Measurements from ENCODE around the gene EME2.
"Not testable (repeated sequence)": the region's sequence is repeated elsewhere in the genome, so short reads cannot be mapped to it uniquely, and the experiment has no call there.

The EME2 gene

DNA sequence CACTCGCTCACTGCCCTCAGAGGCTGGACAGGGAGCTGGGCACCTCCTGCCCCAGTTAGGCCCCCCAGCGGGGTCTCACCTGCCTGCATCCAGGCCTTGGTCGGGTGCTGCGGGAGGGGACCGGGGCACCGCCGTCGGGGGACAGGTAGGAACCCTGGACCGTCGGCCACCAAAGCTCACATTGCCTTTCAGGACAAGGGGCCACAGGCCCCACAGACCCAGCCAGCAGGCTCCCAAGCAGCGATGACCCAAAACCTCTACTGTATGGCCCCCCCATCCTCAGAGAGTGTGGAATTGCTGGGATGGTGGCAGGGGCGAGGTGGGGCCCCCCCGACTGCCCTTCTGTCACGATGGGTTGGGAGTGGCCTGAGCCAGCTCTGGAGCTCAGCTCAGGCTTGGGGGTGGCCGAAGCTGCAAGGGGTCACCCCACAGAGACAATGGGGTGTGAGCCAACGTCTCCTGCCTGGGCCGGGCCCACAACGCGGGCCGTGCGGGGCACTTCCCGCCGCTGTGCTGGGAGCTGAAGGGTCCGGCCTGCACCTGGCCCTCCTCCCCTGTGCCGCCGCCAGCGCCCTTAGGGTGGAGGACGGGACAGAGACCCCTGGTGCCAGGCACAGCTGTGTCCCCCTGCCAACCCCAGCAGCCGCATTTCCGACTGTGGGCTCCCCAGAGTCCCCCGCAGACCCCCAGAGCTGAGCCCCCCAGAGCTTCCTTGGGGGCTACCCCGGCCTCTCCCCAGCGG, 20.4 kb downstream of the EME2 start:
- DNase-seq: no peak

DNA sequence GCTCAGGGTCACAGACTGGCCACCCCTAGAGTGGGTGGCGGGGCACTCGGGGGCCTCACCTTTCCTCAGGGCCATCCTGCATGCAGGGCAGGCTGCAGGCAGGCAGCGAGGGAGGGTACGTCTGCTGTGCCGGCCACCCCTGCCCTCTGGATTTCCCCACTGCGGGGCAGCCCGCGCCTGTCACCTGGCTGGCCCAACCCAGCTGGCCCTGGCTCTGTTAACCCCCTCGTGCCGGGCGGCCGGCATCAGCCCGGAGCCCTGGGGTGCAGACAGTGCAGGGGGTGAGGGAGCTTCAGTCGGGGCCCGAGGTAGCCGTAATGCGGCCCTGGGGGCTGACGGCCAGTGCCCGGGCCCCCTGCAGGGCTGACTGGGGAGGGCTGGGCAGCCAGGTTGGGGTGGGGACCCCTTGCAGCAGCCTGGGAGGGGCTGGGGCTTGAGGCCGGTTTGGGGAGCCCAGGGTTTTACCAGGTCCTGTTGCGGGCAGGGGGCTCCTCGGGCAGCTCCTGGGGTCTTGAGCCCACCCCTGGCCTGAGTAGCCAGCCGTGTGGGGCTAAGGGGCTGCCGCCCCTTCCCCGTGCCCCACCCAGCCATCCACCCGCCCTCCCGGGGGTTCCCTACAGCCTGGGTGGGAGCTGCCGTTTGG, 21.1 kb downstream of the EME2 start, which contains the start of gene IGFALS:
IGFALS (minus strand) TSS at position 128 of the 643 bp plus-strand sequence; CDS start at position 75, 53 bp downstream.
- no peak for DNase-seq

DNA sequence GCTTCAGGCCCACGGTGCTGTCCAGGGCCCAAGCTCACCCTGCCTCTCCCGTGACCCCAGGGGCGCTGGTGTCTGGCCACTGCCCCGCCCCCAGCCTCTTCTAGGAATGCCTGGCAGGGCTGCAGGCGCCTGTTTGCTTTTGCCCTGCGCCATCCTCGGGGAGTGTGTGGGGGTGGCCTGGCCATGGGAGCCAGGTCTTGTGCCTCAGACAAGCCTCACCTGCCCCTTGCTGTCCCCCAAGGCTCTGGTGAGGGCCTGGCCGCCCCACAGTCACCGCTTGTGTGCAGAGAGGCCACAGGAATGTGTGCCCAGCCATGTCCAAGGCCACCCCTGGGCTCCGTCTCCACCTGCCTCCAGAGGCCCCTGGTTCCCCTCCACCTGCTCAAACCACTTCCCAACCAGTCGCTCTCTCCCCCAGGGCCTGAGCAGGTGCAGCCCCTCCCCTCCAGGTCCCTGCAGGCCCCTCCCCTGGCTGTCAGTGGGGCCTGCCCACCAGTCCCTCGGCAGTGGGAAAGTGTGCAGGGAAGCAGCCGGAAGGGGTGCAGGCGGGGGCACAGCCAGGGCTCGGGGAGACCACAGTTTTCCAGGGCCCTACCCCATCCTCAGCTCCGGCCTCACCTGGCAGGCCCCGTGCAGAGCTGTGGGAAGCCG, 21.7 kb downstream of the EME2 start:
- no peak for DNase-seq

DNA sequence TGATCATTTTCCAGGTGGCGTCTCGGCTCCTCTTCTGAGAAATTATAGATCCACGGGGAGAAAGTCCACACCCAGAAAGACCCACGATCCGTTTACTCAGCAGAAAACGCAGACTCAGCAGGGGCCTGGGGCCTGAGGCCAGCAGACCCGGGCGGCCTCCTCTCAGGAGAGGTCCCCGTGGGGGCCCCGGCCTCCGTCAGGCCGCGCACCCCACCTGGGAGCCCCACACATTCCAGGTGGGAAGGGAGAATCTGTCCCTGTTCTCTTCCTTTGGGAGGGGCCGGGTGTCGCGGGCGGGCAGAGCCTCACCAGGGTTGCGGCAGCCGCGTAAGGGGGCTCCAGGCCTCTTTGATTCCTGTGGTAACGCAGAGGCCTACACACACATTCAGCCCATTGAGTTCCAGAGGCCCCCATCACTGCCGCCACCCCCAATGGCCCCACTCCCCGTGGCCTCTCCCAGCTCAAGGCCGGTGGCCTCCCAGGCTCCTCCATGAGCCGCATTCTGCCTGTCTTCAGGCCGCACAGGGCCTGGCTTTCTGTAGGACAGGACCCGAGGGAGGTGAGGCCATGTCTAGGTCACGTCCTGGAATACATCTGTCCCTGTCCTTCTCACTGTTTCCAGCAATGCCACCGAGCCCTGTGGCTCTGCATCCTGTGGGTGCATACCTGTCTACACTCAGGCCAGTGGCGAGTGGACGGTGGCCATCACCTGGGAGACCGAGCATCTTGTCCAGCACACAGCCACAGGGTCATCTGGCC, 22.5 kb downstream of the EME2 start:
- no peak for DNase-seq

DNA sequence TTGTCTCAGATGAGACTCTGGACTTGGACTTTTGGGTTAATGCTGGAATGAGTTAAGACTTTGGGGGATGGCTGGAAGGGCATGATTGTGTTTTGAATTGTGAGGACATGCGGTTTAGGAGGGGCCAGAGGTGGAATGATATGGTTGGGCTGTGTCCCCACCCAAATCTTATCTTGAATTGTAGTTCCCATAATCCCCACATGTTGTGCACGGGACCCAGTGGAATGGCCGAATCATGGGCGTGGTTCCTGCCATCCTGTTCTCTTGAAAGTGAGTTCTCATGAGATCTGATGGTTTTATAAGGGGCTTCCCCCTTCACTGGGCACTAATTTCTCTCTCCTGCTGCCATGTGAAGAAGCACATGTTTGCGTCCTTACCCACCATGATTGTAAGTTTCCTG, 26.7 kb downstream of the EME2 start:
- not testable (repeated sequence) for DNase-seq

DNA sequence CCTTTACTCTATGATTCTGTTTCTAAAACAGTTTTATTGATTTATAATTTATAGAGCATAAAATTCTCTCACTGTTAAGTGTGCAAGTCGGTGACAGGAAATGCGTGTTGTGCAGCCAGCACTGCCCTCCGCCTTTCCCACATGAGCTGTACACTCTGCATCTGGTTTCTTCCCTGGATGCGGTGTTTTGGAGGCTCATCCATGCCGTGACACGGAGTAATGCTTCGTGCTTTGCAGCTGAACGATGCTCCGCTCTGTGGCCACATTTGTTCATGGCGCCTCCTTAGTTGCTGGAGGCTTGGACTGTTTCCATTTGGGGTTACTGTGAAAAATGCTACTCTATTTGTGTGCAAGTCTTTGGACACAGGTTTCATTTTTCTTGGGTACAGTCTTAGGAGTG, 28.1 kb downstream of the EME2 start:
- no peak for DNase-seq

DNA sequence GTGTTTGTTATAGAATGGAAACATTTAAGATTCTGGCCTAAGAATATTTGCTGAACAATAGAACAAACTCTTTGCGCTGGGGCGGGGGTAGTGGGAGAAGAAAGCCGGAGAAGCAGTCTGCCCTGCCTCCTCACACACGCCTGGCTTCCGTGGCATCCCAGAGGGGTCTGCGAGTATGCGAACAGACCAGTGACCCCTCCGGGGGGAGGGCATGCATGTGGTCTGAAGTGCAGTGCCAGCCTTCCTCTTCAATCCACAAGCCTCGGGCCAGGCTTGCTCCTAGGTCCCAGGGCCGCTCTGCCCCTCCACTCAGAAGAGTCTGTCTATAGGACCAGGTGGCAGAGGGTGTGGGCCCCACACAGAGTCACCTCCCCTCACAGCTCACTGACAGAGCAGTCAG, 35.0 kb downstream of the EME2 start:
- no peak for DNase-seq

DNA sequence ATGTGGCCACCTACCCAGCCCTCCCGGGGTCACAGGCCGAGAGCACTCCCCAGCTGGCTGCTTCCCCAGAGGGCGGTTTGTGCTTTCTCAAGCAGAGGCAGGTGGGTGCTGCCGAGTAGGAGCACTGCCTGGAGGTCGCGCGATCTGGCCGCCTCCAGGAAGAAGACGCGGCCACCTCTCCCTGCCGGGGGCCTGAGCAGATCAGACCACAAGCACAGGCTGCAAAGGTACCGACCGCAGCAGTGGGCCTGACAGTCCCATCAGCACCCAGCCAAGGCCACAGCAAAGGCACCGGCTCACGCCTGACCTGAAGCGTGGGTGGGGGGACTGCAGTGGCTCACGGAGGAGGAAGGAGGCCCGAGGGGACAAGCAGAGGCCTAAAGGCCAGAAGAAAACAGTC, 36.1 kb downstream of the EME2 start:
- DNase-seq: no peak

DNA sequence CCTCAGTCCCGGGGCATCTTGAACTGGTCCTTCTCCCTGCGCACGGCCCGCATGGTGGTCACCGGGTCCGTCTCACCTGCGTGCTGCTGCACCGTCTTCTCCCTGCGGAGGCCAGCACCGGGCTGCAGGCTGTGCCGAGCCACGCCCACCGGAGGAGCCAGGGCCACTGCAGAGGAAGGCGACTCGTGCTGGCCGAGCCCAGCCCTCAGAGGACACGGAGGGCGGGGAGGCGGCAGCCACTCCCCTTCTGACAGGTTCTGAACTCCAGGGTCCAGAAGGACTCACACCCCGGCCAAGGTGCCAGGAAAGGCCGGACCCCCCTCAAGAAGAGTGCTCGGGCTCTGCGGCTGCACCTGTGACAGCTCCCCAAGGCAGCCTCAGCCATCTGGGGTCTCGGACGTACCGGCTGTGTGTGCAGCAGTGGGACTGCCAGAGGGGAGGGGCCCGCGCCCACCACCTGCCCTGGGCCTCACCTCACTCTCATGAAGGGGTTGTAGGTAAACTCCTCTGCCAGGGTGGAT, 36.7 kb downstream of the EME2 start:
- DNase-seq: no peak

DNA sequence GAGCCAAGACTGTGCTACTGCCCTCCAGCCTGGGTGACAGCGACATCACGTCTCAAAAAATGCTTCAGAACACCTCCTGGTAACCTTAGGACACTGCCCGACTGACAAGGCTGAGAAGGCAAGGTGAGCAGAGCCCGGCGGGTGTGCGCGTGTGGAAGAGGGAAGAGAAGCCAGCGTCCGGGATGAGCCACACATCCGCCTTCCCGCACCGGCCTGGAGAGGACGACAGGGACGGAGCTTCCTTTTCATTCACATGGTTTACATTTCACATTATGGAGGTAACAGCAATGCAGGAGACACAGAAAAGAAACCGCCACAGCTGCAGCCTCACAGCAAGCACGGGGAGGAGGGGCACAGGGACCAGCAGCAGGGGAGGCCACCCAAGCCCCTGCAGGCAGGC, 37.5 kb downstream of the EME2 start:
- DNase-seq: no peak

DNA sequence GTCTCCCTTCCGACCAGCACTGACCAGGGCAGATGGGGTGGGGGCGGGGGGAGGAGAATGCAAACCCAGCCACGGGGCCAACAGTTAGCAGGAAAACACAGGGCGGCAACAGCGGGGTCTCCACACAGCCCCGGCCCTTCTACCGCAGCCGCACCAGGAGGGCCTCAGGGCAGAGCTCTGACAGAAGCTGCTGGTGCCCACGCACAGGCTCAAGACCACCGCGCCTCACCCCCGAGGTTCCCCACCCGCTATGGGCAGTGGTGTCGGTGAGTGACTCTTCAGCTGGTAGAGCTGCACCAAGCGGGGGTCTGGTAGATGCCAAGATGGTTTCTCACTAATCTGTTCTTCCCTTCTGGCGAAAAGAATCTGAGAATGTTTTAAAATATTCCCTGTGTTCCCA, 37.9 kb downstream of the EME2 start:
- DNase-seq: no peak

DNA sequence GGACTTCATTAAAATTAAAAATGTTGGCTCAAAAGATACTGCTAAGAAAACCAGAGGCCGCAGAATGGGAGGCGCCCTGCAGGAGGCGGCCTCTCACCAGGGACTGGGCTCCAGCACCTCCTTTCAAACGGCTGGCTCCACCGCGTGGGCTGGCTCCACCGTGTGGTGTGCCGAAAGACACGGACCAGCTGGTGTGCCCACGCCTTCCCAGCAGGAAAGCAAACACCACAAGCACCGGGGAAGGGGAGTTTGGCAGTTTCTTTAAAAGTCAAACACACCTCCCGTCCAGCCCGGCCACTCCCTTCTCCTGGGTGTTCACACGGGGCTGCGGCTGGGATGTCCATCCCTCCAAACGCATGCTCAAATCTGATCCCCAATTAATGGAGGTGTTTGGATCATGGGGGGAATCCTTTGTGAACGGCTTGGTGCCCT, 40.1 kb downstream of the EME2 start:
- DNase-seq: peak; percentile 50

DNA sequence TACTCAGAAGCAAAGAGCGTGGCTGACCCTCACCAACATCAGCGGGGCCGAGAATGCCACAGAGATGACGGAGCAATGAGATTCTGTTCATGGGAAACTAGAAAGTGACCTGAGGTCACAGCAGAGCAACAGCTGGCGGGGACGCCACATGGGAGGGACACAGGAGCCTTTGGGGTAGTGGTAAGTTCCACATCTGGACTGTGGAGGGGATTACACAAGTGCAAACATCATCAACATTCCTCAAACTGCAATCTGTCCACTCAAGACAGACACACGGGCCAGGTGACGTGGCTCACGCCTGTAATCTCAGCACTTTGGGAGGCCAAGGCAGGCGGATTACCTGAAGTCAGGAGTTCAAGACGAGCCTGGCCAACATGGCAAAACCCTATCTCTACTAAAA, 42.9 kb downstream of the EME2 start:
- DNase-seq: no peak

DNA sequence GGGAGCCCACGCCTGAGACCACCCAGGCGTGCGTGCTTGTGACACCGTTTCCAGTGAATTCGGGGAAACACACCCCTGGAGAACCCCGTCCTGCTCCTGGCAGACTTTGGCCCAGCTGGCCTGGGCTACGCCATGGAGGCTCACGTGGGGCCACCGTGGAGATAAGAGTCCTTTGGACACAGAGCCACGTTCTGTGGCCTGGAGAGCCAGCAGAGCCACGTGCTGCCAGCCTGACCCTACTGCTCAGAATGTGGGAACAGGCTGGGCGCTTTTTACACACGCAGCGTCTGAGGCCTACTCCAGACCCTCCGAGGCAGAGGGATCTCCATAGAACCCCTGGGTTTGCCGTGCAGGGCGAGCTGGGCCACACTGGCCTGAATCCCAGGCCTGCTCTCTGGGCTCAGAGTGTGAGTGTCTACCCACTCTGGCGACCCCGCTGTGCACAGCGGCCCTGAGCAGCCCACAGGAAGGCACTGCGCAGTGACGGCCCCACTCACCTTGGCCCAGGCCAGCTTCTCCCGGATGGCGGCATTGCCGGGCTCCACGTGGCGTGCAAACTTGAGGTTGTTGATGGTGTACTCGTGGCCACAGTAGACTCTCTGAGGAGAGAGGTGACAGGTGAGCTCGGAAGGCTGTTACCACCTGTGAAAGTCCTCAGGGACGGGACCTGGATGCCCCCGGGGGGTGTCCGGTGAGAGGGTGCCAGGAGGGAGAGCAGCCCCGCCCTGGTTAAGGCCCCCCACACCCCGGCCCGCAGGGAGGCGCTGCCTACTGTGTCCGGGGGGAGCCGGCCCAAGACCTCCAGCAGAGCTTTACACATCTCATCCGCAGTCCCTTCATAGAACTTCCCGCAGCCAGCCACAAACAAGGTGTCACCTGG, 44.0 kb downstream of the EME2 start:
- DNase-seq: no peak

DNA sequence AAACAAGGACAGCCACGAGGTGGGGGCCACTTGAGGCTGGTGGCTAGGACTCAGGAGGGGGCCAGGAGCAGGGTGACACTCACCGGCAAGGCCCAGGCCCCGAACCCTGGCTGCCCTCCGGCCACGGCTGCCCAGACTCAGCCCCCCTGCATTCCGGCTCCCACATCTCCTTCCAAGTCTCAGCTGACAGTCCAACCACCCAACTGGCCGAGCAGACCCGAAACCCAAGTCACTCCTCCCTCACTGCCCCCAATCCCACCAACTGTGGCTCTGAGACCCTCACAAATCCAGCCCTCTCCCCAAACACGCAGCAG, 44.6 kb downstream of the EME2 start:
- no peak for DNase-seq

DNA sequence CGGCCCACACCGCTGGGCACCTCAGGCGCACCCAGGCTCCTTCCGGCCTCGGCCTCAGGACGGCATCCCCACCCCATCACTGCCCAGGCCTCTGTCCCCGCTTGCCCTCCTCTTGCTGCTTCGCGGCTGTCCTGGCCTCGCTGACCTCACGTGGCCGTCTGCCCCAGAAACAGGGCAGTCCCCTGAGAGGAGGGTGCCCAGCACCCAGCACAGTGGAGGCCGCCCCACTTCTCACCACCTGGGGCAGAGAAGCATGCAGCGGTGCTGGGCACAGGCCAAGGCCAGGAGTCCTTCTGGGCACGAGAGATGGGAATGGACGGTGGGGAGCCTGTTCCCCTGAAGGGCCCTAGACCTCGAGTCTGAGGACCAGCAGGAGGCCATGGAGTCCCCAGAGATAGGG, 45.1 kb downstream of the EME2 start:
- DNase-seq: no peak

DNA sequence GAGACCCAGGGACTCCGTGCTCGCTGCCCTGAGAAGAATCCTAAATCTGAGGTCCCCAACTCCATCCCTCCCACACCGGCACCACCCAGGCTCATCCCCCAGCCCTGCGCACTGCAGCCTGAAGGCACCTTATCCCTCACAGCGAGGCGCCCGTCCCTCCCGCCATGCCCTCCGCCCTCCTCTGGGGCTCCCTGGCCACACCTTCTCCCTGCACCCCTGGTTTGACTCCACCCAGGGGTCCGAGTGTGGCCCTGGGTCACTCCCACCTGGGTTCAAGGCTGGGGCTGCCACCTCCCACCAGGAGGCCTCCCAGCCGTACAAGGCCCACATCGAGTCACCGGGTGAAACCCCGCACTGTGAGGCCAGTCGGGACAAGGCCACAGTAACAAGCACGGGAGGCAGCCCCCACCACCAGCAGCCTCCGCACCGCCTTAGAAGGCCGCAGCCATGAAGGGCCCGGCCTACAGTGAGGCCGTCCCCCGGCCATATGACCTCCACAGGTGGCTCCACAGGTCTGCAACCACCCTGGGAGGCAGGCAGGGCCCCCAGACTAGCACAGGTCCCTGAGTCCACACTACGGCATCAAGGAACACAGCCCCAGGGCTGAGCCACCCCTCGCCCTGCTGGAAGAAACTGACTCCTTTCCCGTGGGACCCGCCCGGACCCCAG, 45.7 kb downstream of the EME2 start:
- DNase-seq: no peak

DNA sequence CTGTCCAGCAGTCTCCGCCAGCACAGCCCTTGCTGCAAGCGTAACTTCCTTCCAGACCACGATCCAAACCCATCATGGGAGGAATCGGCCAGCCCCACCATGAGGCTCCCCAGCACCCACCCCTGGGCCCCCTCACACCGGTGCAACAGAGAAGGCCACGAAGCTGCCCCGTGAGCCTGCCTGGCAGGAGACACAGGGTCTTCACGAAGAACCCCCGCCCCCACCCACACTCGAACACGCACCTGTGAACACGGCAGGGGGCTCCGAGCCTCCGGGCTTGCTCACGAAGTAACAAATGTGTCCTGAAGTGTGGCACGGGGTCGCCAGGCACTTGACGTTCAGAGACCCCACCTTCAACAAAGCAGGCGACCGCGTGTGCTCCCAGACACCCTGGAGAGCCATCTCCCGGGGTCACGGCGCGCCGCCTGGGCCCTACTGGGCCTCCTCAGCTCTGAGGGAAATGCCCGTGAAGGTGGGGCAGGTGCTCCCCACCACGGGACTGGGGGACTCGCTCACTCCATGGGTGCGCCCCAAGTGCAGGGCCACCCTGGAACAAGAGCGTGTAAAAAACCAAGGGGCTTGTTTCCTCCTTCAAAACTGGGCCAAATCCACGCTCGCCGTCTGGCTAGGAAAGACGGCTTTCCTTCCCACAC, 46.4 kb downstream of the EME2 start:
- no peak for DNase-seq

DNA sequence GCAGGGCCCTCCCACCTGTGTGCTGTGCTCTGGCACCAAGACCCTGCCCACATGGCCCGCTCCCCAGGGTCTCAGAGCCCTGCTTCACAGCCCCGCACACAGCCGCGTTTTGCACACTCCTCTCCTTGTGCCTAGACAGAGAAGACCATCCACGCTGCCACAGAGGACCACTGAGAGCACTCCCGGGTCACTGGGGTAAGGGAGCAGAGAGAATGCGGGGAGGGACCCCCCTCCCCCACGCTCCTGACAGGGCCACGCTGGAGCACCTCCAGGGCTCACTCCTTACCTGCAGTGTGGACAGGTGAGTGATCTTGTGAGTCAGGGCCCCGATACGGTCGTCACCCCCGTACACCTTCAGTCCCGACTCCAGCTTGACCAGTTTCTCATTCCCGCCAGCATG, 47.0 kb downstream of the EME2 start:
- DNase-seq: no peak

DNA sequence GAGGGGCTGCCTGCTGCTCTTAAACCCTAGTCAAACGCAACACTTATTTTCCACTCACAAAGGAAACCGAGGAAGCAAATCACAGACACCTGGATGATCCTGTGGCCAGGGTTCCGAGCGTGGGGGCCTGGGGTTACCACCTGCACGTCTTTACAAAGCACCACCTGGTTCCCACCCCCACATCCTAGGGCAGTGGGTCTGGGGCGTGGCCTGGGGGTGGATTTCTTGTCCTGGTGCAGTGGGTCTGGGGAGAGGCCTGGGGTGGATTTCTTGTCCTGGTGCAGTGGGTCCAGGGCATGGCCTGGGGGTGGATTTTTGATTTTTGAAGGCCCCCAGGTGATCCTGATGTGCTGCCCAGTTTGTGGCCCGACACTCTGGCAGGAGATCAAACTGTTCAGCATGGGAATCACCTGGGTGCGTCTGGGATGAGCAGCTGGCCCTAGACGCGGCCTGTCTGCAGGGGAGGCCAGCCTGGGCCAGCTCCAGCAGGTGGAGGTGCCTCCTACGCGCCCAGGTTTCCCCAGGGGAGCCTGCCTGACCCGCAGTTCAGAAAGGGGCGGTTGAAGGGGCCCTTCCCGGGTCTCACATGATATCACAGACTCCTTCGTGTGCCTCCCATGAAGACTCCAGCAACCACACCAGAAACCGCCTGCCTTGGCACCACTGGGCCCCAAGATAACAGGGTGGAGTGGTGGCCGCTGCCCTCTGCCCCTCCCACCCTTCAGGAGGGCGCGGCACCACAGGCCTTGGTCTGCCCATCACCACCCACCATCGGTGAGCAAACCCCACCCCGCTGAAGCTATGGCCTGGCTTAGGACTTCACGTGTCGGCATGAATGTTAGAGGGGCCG, 47.7 kb downstream of the EME2 start:
- DNase-seq: no peak
